Regular cardiac myocyte (primary cell): ENCODE data around the gene TSR3. TPM values are rescaled to one million over a fixed set of nuclear protein-coding genes. Genes with fewer than 3 reads are reported as not detected.

Source experiments
- total RNA-seq: library from RNA; depleted of rRNA; stranded (reverse); fragments of >200 nt; gene quantifications from 2 replicates; pipeline ENCODE4 v1.2.3, GENCODE V29; 2014

Gene TSR3
- 60.6 and 112 TPM in 2 replicates for total RNA-seq

GRCh38 chr16:1351582-1352362 is at the start of gene TSR3, which contains the start of gene GNPTG:
TSR3 (minus strand) TSS chr16:1351878; CDS start chr16:1351804, 74 bp downstream.
GNPTG (plus strand) TSS chr16:1351931; CDS start chr16:1351966, 35 bp downstream.

GRCh38 chr16:1333149-1333812 is 18.4 kb downstream of the TSR3 start, which contains the start of gene BAIAP3:
BAIAP3 (plus strand) TSS chr16:1333645; CDS start chr16:1338550, 4,905 bp downstream.

GRCh38 chr16:1308977-1309885 is 42.4 kb downstream of the TSR3 start, which contains the start of gene UBE2I:
UBE2I (plus strand) TSS chr16:1309636; CDS start chr16:1314031, 4,395 bp downstream.

Other genes starting within 250 kb of the TSR3 start
- 13.0 and 14.9 TPM in 2 replicates for gene CACNA1H, start 198.8 kb downstream of the TSR3 start, total RNA-seq
- gene TPSG1, start 126.6 kb downstream of the TSR3 start, total RNA-seq = not detected in 2 replicates
- not detected in 2 replicates for gene TPSB2, start 121.7 kb downstream of the TSR3 start, total RNA-seq
- gene TPSAB1, start 111.2 kb downstream of the TSR3 start, total RNA-seq = not detected in 2 replicates
- not detected in 2 replicates for gene TPSD1, start 95.8 kb downstream of the TSR3 start, total RNA-seq
- 45.4 and 62.9 TPM in 2 replicates for gene UBE2I, start 42.2 kb downstream of the TSR3 start, total RNA-seq
- gene BAIAP3, start 18.2 kb downstream of the TSR3 start, total RNA-seq = 0.38 and 0.56 TPM in 2 replicates
- gene GNPTG, start 53 bp upstream of the TSR3 start, total RNA-seq = 23.6 and 69.1 TPM in 2 replicates
- 7.6 and 9.8 TPM in 2 replicates for gene UNKL, start 62.8 kb upstream of the TSR3 start, total RNA-seq
- gene UQCC4, start 68.9 kb upstream of the TSR3 start, total RNA-seq = 9.0 and 21.1 TPM in 2 replicates
- gene PERCC1, start 79.2 kb upstream of the TSR3 start, total RNA-seq = not detected in 2 replicates
- 1.4 TPM in 1 of 2 replicates, not detected in the other for gene CCDC154, start 92.7 kb upstream of the TSR3 start, total RNA-seq
- 50.6 and 80.9 TPM in 2 replicates for gene CLCN7, start 123.2 kb upstream of the TSR3 start, total RNA-seq
- 0.19 TPM in 1 of 2 replicates, not detected in the other for gene PTX4, start 137.1 kb upstream of the TSR3 start, total RNA-seq
- gene TELO2, start 141.5 kb upstream of the TSR3 start, total RNA-seq = 9.0 and 18.8 TPM in 2 replicates
- 17.5 and 21.1 TPM in 2 replicates for gene TMEM204, start 181.8 kb upstream of the TSR3 start, total RNA-seq